ENCODE results near the gene CCT5.

CCT5 gene

DNA sequence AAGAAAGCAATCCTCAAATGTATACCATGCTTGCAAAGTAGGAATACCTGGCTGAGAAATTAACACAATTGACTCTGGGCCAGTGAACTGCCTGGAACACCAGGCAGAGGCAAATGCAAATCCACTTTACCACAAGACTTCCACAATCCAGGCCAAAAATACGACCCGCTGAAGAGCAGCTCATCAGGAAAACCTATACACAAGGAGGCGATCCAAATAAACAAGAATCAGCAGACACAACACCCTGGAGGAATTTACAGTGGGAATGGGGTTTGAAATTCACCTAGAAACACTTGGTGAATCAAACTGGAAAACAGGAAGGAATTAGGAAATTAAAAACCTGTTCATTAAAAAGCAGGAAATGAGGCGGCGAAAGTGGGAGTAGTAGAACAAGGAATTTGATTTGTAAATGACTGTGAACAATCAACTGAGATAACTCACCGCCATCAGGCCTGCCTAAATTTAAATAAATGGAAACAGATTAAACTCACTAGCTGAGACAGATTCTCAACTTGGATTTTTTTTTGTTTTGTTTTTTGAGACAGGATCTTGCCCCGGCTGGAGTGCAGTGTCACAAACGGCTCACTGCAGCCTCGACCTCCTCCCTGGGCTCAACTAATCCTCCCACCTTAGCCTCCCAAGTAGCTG, 41.7 kb downstream of the CCT5 start:
- no peak overlapping the region for H3K4me3 ChIP-seq (ENCODE audit: low read depth, low read length)
- no peak overlapping the region for H3K27ac ChIP-seq (ENCODE audit: extremely low read depth, low read depth, low read length)
- ChIA-PET POLR2A (no interaction called here), CTCF (interaction anchor here (1.8 kb wide), 1 partner anchor 8 kb away, joined by 4 read pairs; no protein-coding TSS in a partner anchor)
- TF ChIP-seq ZBTB17 (tag by site-specific recombination; IDR thresholded peaks at IDR 0.05), result 0 out of 2 replicates have a peak, but pooled peaks have one; percentile 22
- TF ChIP-seq ZNF350 (tag by site-specific recombination; IDR thresholded peaks at IDR 0.05), result no peak
- peaks cover 19% of the 10 kb centered on the region for H3K4me1 ChIP-seq (ENCODE audit: control insufficient read depth, insufficient read depth, low read length)
- H3K9me3 ChIP-seq (ENCODE audit: control insufficient read depth, insufficient read depth, low read depth, low read length), result no peaks in the 10 kb centered on the region
- H3K36me3 ChIP-seq (ENCODE audit: control insufficient read depth in 2 of 2, insufficient read depth in 1 of 2, low read length in 2 of 2), result peaks cover 4 to 7% of the 10 kb centered on the region in 2 experiments; a peak in 2 of 3 replicates

DNA sequence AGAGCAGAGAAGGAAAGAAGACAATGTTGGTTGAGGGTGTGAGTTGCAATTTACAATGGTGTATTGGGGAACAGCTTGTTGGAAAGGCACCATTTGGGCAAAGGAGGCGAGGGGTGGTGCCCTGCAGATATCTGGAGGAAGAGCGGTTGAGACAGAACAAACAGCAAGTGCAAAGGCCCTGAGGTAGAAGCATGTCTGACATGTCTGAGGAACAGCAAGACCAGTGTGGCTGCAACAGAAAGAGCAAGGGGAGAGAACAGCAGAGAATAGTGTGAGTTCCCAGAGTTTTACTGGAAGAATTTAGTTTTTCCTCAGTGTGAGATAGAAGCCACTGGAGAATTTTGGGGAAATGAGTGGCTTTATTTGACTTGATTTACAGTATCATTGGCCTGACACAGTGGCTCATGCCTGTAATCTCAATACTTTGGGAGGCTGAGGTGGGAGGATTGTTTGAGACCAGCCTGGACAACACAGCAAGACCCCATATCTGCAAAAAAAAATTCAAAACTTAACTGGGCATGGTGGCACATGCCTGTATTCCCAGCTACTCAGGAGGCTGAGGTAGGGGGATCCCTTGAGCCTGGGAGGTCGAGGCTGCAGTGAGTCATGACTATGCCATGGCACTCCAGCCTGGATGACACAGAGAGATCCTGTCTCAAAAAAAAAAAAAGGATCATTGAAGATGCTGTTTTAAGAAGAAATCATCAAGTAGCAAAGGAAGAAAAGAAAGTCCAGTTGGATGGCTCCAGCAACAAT, 44.0 kb downstream of the CCT5 start:
- no peak overlapping the region for H3K4me3 ChIP-seq (ENCODE audit: low read depth, low read length)
- peaks cover 8% of the 10 kb centered on the region for H3K4me1 ChIP-seq (ENCODE audit: control insufficient read depth, insufficient read depth, low read length)
- no peak overlapping the region for H3K27ac ChIP-seq (ENCODE audit: extremely low read depth, low read depth, low read length)
- ChIA-PET CTCF (interaction anchor here (1.1 kb wide), 1 partner anchor 10 kb away, joined by 8 read pairs; no protein-coding TSS in a partner anchor), POLR2A (no interaction called here)
- no peaks in the 10 kb centered on the region for H3K36me3 ChIP-seq (ENCODE audit: control insufficient read depth in 2 of 2, insufficient read depth in 1 of 2, low read length in 2 of 2)
- TF ChIP-seq ZNF341 (tag by site-specific recombination; IDR thresholded peaks at IDR 0.05; ENCODE audit: low read depth) (no peak; the same call in 1 of the 2 replicates), ZNF623 (tag by site-specific recombination; IDR thresholded peaks at IDR 0.05) (peak; percentile 96), ZNF121 (tag by site-specific recombination; IDR thresholded peaks at IDR 0.05) (peak; percentile 92), PRDM1 (tag by site-specific recombination; IDR thresholded peaks at IDR 0.05) (no peak), ZNF221 (tag by site-specific recombination; IDR thresholded peaks at IDR 0.05; ENCODE audit: borderline replicate concordance) (no peak)
- TF ChIP-seq, protein P1, sequence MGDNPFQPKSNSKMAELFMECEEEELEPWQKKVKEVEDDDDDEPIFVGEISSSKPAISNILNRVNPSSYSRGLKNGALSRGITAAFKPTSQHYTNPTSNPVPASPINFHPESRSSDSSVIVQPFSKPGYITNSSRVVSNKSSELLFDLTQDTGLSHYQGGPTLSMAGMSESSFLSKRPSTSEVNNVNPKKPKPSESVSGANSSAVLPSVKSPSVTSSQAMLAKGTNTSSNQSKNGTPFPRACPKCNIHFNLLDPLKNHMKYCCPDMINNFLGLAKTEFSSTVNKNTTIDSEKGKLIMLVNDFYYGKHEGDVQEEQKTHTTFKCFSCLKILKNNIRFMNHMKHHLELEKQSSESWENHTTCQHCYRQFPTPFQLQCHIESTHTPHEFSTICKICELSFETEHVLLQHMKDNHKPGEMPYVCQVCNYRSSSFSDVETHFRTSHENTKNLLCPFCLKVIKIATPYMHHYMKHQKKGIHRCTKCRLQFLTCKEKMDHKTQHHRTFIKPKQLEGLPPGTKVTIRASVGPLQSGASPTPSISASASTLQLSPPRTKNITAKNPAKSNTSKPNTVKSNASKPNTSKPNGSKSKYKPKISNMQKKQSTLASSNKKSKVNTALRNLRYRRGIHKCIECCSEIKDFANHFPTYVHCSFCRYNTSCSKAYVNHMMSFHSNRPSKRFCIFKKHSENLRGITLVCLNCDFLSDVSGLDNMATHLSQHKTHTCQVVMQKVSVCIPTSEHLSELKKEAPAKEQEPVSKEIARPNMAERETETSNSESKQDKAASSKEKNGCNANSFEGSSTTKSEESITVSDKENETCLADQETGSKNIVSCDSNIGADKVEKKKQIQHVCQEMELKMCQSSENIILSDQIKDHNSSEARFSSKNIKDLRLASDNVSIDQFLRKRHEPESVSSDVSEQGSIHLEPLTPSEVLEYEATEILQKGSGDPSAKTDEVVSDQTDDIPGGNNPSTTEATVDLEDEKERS (tag by site-specific recombination; IDR thresholded peaks at IDR 0.05), result no peak
- TF ChIP-seq, protein P2, sequence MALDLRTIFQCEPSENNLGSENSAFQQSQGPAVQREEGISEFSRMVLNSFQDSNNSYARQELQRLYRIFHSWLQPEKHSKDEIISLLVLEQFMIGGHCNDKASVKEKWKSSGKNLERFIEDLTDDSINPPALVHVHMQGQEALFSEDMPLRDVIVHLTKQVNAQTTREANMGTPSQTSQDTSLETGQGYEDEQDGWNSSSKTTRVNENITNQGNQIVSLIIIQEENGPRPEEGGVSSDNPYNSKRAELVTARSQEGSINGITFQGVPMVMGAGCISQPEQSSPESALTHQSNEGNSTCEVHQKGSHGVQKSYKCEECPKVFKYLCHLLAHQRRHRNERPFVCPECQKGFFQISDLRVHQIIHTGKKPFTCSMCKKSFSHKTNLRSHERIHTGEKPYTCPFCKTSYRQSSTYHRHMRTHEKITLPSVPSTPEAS (tag by site-specific recombination; IDR thresholded peaks at IDR 0.05), result no peak
- no peaks in the 10 kb centered on the region for H3K9me3 ChIP-seq (ENCODE audit: control insufficient read depth, insufficient read depth, low read depth, low read length)

DNA sequence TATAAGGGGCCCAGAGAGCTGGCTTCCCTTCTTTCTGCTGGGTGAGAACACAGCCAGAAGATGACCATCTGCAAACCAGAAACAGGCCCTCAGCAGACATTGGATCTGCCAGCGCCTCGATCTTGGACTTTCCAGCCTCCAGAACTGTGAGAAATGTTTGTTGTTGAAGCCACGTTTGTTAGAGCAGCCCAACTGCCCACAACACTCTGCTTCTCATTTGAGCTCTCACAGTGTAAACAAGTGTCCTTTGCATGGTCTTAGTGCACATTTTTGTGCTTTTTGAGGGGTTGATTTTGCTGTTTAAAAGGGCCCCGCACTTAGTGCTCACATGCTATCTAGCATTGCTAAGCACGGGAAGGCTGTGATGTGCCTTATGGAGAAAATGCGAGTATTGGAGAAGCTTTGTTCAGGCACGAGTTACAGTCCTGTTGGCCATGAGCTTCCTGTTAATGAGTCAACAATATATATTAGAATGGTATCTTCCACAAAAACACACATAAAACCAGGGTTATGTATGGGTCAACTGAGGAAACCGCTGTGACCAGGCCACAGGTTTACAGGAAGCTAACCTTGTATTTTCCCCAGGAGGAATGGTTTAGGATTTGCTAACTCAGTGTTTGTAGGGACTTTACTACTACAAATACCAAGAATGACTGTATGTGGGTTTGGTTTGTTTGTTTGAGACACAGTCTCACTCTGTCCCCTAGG, 45.7 kb downstream of the CCT5 start:
- no peaks in the 10 kb centered on the region for H3K4me1 ChIP-seq (ENCODE audit: control insufficient read depth, insufficient read depth, low read length)
- H3K27ac ChIP-seq (ENCODE audit: extremely low read depth, low read depth, low read length), result no peak overlapping the region
- ChIA-PET CTCF (interaction anchor here (0.6 to 3.7 kb wide), 3 partner anchors 10 to 234 kb away, joined by 3 to 13 read pairs (median 4); no protein-coding TSS in a partner anchor), POLR2A (interaction anchor here (1.4 kb wide), 1 partner anchor 58 kb away, joined by 4 read pairs; the partner anchor contains the start of gene MARCHF6)
- H3K4me3 ChIP-seq (ENCODE audit: low read depth, low read length), result no peak overlapping the region
- no peaks in the 10 kb centered on the region for H3K36me3 ChIP-seq (ENCODE audit: control insufficient read depth in 2 of 2, insufficient read depth in 1 of 2, low read length in 2 of 2)
- no peak for TF ChIP-seq MYNN (tag by site-specific recombination; IDR thresholded peaks at IDR 0.05; ENCODE audit: borderline replicate concordance)
- no peak for TF ChIP-seq ZNF341 (tag by site-specific recombination; IDR thresholded peaks at IDR 0.05; ENCODE audit: low read depth)
- no peak for TF ChIP-seq ZBTB48 (tag by site-specific recombination; IDR thresholded peaks at IDR 0.05)
- no peak for TF ChIP-seq HOXA7 (CRISPR knock-in tag; IDR thresholded peaks at IDR 0.05; ENCODE audit: borderline replicate concordance)
- TF ChIP-seq, protein P3, sequence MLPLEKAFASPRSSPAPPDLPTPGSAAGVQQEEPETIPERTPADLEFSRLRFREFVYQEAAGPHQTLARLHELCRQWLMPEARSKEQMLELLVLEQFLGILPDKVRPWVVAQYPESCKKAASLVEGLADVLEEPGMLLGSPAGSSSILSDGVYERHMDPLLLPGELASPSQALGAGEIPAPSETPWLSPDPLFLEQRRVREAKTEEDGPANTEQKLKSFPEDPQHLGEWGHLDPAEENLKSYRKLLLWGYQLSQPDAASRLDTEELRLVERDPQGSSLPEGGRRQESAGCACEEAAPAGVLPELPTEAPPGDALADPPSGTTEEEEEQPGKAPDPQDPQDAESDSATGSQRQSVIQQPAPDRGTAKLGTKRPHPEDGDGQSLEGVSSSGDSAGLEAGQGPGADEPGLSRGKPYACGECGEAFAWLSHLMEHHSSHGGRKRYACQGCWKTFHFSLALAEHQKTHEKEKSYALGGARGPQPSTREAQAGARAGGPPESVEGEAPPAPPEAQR (tag by site-specific recombination; IDR thresholded peaks at IDR 0.05), result no peak
- TF ChIP-seq, protein P4, sequence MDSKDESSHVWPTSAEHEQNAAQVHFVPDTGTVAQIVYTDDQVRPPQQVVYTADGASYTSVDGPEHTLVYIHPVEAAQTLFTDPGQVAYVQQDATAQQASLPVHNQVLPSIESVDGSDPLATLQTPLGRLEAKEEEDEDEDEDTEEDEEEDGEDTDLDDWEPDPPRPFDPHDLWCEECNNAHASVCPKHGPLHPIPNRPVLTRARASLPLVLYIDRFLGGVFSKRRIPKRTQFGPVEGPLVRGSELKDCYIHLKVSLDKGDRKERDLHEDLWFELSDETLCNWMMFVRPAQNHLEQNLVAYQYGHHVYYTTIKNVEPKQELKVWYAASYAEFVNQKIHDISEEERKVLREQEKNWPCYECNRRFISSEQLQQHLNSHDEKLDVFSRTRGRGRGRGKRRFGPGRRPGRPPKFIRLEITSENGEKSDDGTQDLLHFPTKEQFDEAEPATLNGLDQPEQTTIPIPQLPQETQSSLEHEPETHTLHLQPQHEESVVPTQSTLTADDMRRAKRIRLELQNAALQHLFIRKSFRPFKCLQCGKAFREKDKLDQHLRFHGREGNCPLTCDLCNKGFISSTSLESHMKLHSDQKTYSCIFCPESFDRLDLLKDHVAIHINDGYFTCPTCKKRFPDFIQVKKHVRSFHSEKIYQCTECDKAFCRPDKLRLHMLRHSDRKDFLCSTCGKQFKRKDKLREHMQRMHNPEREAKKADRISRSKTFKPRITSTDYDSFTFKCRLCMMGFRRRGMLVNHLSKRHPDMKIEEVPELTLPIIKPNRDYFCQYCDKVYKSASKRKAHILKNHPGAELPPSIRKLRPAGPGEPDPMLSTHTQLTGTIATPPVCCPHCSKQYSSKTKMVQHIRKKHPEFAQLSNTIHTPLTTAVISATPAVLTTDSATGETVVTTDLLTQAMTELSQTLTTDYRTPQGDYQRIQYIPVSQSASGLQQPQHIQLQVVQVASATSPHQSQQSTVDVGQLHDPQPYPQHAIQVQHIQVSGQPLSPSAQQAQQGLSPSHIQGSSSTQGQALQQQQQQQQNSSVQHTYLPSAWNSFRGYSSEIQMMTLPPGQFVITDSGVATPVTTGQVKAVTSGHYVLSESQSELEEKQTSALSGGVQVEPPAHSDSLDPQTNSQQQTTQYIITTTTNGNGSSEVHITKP (tag by site-specific recombination; IDR thresholded peaks at IDR 0.05), result 0 out of 2 replicates have a peak, but pooled peaks have one; percentile 26
- TF ChIP-seq ZNF114 (tag by site-specific recombination; IDR thresholded peaks at IDR 0.05), result no peak
- TF ChIP-seq ZNF211 (tag by site-specific recombination; IDR thresholded peaks at IDR 0.05; ENCODE audit: low read depth), result no peak
- no peaks in the 10 kb centered on the region for H3K9me3 ChIP-seq (ENCODE audit: control insufficient read depth, insufficient read depth, low read depth, low read length)
